Testis (tissue), 3 donors: ENCODE measurements around the gene PTPRG. TPM values are rescaled to one million over a fixed set of nuclear protein-coding genes. Genes with fewer than 3 reads are reported as not detected.

ENCODE experiments used
- DNase-seq: peaks from one replicate; pipeline ENCODE4 v3.0.0-alpha.2; 2019
- H3K27ac ChIP-seq, 2 donors: fragments of 200-600 bp; sonication (generic); one replicate each; pipeline ENCODE4 v1.5.1; 2019
- H3K27me3 ChIP-seq: fragments of 200-600 bp; sonication (generic); one replicate; pipeline ENCODE4 v1.5.1; 2019
- H3K36me3 ChIP-seq: fragments of 200-600 bp; sonication (generic); one replicate; pipeline ENCODE4 v1.5.1; 2017; ENCODE audit warnings: low read depth; ENCODE audit errors: missing control alignments
- H3K4me1 ChIP-seq: fragments of 200-600 bp; sonication (generic); one replicate; pipeline ENCODE4 v1.5.1; 2019
- H3K4me3 ChIP-seq, 2 donors: fragments of 200-600 bp; sonication (generic); one replicate each; pipeline ENCODE4 v1.5.1; 2017 to 2019
- H3K9me3 ChIP-seq: fragments of 200-600 bp; sonication (generic); one replicate; pipeline ENCODE4 v1.5.1; 2017
- POLR2A ChIP-seq: fragments of 450-650 bp; IDR thresholded peaks from one replicate; pipeline ENCODE4 v1.6.1; 2017; ENCODE audit warnings: antibody characterized with exemption, mild to moderate bottlenecking, moderate library complexity
- WGBS, 2 donors: methylation state at CpG; one replicate each; pipeline ENCODE4 v1.1.5; 2018; 5-methylcytosine and 5-hydroxymethylcytosine counted together
- intact Hi-C: fragments of 100-400 bp; cut with DNase I; formaldehyde crosslinking; loops from one replicate; pipeline ENCODE4 v1.15.1; 2023; ENCODE audit warnings: low total_unique reads
- polyA plus RNA-seq: library from polyadenylated mRNA; stranded (reverse); fragments of 350-450 nt; fragmentation: Illumina TruSeq; extraction: RNeasy Lipid Tissue Mini Kit (QIAGEN cat#74804); gene quantifications from one replicate; pipeline ENCODE4 v1.2.3, GENCODE V29; 2014; ENCODE audit warnings: low read depth, low replicate concordance; ENCODE audit not compliant: insufficient read depth
- total RNA-seq, 2 donors: library from RNA; depleted of rRNA; stranded (reverse); fragments of >200 nt; gene quantifications; one replicate each; pipeline ENCODE4 v1.2.3, GENCODE V29; 2016
- TF ChIP-seq, protein P1 (sequence below), 3 experiments: fragments of 450-650 bp in 2 of 3; fragments of 200-600 bp in 1 of 3; sonication (generic) in 1 of 3; IDR thresholded peaks; one replicate each; pipeline ENCODE4 v1.5.1; 2016 to 2019; ENCODE audit warnings: antibody characterized with exemption in 3 of 3, mild to moderate bottlenecking in 2 of 3, moderate library complexity in 1 of 3

Gene PTPRG
- total and polyA plus RNA-seq, 3 donors from 2014 or later: 26.3 to 107 (median 75.4) TPM

DNA sequence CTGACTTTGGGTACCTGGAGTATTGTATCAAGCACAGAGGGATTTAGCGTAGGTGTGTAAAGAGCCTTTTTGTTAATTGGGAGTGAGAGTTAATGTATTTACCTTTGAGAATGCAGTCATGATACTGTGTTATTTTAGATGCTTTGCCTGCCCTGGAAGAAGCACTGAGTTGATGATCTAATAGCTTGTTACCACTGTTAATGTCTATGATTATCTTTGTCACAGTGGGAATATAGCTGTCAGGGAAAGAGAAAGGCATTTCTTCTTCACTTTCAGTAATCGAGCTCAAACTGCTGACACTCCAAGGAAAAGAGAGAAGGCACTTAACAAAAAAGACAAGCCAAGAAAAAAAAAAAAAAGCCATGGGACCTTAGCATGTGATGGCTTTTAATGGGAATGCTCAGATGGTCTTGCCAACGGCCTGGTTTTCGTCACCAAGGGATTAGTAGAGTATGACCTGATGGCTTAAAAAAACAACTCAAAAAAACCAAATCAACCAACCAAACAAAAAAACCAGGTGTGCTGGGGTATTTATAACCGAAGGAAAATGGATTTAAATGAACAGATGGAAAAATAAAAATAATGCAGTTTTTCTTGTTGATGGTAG is 387.4 kb downstream of the PTPRG start:
- Histone ChIP-seq H3K4me3 (no peak overlapping the region), H3K27me3 (no peaks in the 10 kb centered on the region), H3K4me1 (no peaks in the 10 kb centered on the region), H3K36me3 (no peaks in the 10 kb centered on the region), H3K9me3 (no peaks in the 10 kb centered on the region), H3K27ac (no peak overlapping the region)
- WGBS, 2 donors: 78 to 79% methylated on average over 5 of the region's 5 CpGs
- no peak for DNase-seq
- intact Hi-C loops: no loop called here
- TF ChIP-seq, protein P1, sequence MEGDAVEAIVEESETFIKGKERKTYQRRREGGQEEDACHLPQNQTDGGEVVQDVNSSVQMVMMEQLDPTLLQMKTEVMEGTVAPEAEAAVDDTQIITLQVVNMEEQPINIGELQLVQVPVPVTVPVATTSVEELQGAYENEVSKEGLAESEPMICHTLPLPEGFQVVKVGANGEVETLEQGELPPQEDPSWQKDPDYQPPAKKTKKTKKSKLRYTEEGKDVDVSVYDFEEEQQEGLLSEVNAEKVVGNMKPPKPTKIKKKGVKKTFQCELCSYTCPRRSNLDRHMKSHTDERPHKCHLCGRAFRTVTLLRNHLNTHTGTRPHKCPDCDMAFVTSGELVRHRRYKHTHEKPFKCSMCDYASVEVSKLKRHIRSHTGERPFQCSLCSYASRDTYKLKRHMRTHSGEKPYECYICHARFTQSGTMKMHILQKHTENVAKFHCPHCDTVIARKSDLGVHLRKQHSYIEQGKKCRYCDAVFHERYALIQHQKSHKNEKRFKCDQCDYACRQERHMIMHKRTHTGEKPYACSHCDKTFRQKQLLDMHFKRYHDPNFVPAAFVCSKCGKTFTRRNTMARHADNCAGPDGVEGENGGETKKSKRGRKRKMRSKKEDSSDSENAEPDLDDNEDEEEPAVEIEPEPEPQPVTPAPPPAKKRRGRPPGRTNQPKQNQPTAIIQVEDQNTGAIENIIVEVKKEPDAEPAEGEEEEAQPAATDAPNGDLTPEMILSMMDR (IDR thresholded peaks at IDR 0.05): no peak
- TF ChIP-seq POLR2A: no peak

DNA sequence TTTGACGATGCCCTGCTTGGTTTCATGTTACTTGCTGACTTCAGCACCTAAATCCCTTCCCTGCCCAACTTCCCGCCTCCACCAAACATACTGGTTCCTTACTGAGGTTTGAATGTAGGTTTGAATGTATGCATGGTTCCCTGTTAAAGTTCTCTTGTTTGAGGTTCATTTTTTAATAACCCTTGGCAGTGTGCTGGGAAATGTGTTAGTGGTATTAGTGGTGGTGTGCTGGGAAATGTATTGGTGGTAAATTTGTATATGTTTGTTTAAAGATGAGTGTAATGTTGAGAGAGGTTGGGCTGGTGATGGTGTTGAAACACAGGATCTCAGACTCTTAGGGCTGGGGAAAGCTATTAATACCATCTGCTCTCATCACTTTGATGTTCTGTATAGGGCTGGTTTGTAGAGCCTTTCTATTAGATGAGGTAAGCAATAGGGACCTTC is 392.7 kb downstream of the PTPRG start:
- intact Hi-C loops: no loop called here
- no peak overlapping the region for H3K27ac ChIP-seq
- no peaks in the 10 kb centered on the region for H3K9me3 ChIP-seq
- no peak overlapping the region for H3K4me3 ChIP-seq
- TF ChIP-seq POLR2A: no peak
- TF ChIP-seq, protein P1 (IDR thresholded peaks at IDR 0.05): no peak
- H3K36me3 ChIP-seq: no peaks in the 10 kb centered on the region
- H3K27me3 ChIP-seq: no peaks in the 10 kb centered on the region
- WGBS, 2 donors: 75 to 84% methylated on average over 2 of the region's 2 CpGs
- DNase-seq: no peak
- no peaks in the 10 kb centered on the region for H3K4me1 ChIP-seq

DNA sequence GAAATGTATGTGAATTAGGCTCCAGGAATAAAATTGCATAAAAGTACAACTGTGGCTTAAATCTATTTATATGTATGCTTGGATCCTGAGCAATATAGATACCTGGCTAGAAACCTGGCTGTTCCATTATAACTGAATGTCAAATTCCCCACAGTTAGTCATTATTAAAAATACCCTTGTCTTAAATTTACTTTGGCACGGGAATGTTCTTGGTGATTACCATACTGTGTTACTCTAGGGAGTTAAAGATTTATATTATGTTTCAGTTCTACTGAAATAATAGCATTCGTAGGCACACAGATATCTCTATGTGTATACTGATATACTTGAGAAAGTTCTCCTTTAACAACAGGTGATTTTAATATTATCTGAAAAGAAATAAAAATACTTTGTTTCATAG is 394.1 kb downstream of the PTPRG start:
- Histone ChIP-seq H3K9me3 (no peaks in the 10 kb centered on the region), H3K4me3 (no peak overlapping the region), H3K36me3 (no peaks in the 10 kb centered on the region), H3K27me3 (no peaks in the 10 kb centered on the region), H3K4me1 (no peaks in the 10 kb centered on the region), H3K27ac (no peak overlapping the region)
- intact Hi-C loops: no loop called here
- DNase-seq: no peak
- WGBS, 2 donors: 44 to 51% methylated on average over 2 of the region's 2 CpGs
- TF ChIP-seq, protein P1 (IDR thresholded peaks at IDR 0.05): no peak
- TF ChIP-seq POLR2A: no peak

DNA sequence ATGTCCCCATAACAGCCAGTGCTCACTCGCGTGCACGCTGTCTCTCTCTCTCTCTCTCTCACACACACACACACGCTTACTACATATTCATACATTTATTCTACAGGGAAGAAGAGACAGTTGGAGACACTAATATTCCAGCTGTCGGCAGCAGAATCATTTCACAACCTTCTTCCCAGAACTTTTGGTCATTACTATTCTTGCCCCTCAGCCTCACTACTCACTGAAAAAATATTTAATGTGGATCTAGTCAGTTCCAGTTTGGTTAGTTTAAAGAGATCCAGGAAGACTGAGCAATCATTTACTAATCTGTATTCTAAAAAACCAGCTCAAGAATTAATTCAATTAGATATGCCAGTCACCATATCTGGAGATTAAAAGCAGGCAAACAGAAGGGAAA is 394.9 kb downstream of the PTPRG start:
- WGBS, 2 donors: 65 to 75% methylated on average over 5 of the region's 5 CpGs
- no peak overlapping the region for H3K4me3 ChIP-seq
- no peak overlapping the region for H3K27ac ChIP-seq
- DNase-seq: no peak
- no peaks in the 10 kb centered on the region for H3K27me3 ChIP-seq
- H3K36me3 ChIP-seq: no peaks in the 10 kb centered on the region
- no peaks in the 10 kb centered on the region for H3K4me1 ChIP-seq
- intact Hi-C loops: no loop called here
- H3K9me3 ChIP-seq: no peaks in the 10 kb centered on the region
- TF ChIP-seq, protein P1 (IDR thresholded peaks at IDR 0.05): no peak

DNA sequence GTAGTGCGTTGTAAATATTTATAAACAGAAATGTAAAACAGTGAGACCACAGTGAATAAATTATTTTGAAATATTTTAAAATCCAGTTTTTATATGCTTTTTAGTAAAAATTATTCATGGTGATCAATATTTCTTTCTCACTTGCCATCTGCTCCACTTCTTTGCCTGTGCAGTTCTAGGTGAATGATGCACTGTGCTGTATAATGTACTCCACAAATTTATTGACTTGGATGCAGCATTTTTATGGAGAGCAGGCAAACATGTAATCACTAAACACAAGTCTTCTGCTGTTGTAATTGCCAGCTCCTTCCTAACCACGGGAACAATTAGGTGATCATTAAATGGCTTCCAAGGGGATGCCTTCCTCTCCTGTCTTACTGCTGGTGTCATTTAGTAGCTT is 395.9 kb downstream of the PTPRG start:
- Histone ChIP-seq H3K4me3 (no peak overlapping the region), H3K9me3 (no peaks in the 10 kb centered on the region), H3K27ac (no peak overlapping the region), H3K27me3 (no peaks in the 10 kb centered on the region), H3K4me1 (no peaks in the 10 kb centered on the region), H3K36me3 (no peaks in the 10 kb centered on the region)
- no peak for DNase-seq
- intact Hi-C loops: no loop called here
- 79 to 84% methylated on average over 2 of the region's 2 CpGs for WGBS, 2 donors
- no peak for TF ChIP-seq POLR2A
- TF ChIP-seq, protein P1 (IDR thresholded peaks at IDR 0.05): no peak
